ENCODE measurements around the gene SAG.
"Not testable (repeated sequence)": the region's sequence is repeated elsewhere in the genome, so short reads cannot be mapped to it uniquely, and the experiment has no call there.

Gene SAG

GRCh38 chr2:233334915-233335314 is 27.3 kb downstream of the SAG start:
- DNase-seq = no peak

DNA sequence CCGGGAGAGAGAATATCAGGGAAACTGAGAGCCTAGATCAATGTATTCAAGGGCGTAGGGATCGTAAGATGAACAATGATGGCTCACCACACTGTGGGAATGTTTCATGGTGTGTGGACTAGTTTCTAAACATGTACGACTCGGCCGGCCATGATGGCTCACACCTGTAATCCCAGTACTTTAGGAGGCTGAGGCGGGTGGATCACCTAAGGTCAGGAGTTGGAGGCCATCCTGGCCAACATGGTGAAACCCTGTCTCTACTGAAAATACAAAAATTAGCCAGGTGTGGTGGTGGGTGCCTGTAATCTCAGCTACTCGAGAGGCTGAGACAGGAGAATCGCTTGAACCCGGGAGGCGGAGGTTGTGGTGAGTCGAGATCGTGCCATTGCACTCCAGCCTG is 28.5 kb downstream of the SAG start:
- DNase-seq = not testable (repeated sequence)

GRCh38 chr2:233336541-233336940 is 28.9 kb downstream of the SAG start:
- no peak for DNase-seq

GRCh38 chr2:233338046-233338445 is 30.4 kb downstream of the SAG start:
- DNase-seq = no peak

- DNase-seq = no peak
Measured at GRCh38 chr2:233338812-233339368, 31.3 kb downstream of the SAG start.

DNA sequence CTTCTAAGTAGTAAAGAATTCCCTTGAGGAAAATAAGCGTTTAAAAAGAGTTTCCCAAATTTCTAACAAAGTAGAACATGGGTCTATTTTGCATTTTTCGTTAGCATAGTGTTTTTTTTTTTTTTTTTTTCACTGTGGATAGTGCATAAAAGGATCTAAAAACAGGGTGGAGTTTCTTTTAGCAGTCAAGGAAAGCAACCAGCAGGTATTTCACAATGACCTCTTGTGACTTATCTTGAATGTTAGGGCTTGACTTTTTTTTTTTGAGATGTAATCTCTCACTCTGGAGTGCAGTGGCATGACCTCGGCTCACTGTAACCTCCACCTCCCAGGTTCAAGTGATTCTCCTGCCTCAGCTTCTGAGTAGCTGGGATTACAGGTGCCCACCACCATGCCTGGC is 31.8 kb downstream of the SAG start:
- no peak for DNase-seq

GRCh38 chr2:233341296-233341695 is 33.7 kb downstream of the SAG start:
- no peak for DNase-seq

DNA sequence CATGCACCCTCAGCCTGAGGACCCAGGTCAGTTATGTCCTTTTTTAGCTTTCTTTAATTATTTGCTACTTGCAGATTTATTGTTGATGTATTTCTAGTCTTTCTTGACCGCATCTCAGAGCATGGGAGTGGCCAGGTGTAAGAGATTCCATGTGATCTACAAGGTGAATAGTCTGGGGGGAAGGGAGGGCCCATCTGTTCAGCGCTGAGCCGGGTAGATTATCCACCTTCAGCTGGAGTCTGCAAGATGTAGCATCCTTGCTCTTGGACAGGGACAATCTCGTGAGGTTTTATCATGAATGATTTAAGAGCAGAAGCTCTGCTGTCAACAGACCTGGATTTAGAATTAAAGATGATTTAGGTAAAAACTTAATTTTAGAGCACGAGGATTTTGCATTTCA is 34.7 kb downstream of the SAG start:
- DNase-seq = no peak

DNA sequence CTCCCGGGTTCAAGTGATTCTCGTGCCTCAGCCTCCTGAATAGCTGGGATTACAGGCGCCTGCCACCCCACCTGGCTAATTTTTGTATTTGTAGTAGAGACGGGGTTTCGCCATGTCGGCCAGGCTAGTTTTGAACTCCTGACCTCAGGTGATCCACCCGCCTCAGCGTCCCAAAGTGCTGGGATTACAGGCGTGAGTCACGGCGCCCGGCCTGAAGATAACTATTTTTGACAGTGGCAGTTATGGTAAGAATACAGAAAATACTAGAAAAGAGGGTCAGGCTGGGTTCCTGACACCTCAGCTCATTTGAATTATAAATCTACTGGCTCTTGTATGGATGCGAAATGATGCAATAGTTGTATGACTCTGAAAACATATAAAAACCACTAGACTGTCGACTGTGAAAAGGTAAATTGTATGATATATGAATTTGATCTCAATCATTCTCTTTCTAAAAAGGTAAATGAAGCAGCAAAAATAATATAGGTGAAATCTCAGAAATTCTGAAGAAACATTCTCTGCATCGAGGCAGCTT is 35.6 kb downstream of the SAG start:
- no peak for DNase-seq

- no peak for DNase-seq
Measured at GRCh38 chr2:233346376-233346775, 38.8 kb downstream of the SAG start.

GRCh38 chr2:233346930-233347329 is 39.3 kb downstream of the SAG start:
- no peak for DNase-seq

DNA sequence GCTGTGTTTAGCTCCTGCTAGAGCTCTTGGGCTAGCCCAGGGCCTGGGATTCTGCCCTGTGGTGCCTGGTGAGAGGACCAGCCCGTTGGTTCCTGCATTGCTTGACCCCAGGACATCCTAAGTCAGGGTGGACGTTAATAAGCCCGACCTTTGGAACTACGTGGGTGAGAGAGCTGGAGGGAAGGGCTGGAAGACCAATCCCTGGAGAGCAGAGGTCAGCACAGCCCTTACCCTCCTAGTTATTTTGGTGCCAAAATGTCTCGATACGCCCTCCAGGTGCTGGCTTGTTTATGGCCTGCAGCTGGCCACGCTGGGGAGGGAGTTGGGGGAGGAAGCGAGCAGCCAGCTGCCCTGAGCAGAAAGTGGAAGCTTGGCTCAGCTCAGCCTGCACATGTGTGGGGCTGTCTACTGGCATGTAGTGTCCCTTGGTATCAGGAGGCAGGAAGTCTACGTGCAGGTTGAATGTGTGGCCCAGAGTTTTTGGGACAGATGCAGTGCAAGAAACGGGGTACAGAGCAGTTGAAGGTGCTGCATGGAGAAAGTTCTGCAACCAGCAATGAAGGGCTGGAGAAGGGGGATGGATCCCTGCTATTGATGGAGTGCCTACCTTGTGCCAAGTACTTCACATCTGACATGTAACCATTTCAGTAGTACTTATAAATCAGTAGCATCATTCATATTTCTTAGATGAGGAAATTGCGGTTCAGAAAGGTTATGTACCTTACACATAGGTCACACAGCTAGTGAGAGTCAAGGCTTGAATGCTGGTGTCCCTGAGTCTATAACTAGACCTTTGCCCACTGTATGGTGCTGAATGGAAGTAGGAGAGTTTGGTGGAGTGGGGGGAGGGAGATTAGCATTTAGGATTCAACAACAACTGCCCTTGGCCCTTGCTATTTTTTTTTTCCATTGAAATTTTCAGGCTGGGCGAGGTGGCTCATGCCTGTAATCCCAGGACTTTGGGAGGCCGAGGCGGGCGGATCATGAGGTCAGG is 41.7 kb downstream of the SAG start:
- no peak for DNase-seq

GRCh38 chr2:233350708-233351107 is 43.1 kb downstream of the SAG start:
- DNase-seq = no peak

DNA sequence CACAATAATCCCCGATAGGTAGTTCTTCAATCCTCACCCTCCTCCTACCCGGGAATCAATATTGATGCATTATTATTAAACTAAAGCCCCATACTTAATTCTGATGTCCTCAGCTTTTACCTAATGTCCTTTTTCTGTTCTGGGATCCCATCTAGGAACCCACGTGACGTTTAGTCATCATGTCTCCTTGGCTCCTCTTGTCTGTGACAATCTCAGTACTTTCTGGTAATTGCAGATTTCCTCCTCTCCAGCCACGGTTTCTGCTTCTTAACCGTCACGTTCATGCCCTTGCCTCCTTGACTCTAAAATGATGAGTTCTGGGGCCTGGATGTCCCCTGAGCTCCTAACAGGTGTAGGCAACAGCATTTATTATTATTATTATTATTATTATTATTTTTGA is 43.8 kb downstream of the SAG start:
- no peak for DNase-seq

DNA sequence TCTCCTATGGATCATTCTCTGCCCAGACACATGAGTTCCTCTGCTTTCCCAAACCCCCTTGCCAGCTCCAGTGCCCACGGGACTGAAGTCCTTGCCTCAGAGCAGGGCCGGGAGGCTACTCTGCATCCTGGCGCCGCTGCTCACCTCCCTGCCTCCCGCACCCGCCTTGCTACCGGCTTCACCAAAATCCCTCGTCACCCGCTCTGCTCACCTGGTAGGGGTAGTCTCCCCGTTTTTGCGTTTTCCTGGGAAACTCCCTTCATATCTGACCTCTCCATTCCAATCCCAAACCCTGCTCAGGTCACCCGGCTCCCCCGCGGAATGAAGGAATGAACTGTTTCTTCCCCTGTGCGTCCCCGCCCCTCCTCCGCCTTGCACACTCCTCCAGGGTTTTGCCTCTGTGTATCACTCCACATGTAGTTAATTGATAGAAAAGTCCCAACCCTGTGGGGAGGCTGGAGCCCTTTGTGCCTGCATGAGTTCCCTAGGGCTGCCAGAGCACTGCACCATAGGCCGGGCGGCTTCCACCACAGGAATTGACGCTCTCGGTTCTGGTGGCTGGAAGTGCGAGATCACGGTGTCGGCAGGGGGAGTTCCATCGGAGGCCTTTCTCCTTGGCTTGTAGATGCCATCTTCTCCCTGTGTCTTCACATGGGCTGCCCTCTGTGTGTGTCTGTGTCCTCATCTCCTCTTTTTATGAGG is 44.7 kb downstream of the SAG start:
- no peak for DNase-seq

DNA sequence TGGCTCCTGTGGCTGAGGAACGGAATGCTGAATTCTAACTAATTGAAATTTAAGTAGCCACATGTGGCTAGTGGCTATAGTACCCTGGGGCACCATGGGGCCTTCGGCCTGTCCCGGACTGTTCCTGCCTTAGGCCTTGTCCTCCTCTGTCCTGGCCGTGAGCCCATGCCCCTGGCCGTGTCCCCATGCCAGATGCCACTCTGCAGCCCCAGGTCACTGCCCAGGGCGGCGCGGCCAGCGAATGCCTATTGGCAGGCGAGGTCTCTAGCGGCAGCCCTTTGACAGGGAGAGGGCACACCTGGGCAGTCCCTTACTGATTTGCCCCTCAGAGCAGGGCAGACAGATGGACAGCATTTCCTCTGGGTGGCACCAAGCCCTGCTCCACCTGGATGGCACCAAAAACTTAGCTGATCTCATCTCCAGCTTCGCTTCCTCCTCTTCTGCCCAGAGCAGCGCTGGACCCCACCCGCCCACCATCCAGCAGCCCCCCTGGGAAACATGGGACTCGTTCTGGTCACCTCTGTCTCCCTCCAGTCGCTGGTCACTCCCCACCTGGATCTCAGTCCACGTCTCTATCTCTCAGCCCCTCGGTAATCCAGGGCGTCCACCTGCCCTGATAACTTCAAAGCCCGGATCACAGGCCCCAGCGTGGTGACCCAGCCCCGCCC is 45.6 kb downstream of the SAG start:
- DNase-seq = no peak

DNA sequence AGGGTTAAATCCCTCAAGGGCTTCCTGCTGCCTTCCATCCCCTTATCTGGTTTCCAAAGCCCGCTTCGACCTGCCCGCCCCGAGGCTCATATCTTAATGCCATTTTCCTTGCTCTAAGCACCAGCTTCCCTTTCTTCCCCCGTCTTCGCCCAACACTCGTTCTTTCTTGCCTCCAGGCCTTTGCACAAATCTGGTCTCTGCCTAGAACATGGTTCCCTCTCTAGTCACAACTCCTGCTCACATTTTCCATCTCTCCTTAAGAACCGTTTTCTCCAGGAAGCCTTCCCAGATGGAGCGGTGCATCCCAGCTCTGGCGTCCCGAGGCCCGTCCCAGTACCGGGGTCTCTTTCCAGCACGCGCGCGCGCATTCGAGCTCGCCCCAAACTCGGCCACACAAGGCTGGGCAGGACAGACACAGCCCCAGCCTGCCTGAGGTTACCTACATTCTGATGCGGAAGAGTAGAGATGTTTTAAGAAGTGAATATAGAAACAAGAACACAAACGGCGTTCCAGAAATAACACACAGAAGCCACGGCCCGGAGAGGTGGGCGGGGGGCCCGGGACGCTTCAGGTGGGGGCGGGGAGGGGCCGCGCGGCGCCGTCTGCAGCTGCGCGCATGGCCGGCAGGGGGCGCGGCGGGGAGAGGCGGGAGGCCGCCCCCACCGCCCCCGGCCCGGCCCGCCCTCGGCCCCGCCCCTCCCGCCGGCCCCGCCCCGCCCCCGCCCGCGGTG is 46.3 kb downstream of the SAG start, which contains the start of gene DGKD:
DGKD (plus strand) TSS at position 726 of the 731 bp plus-strand sequence. CDS start 25 bp downstream, outside the sequence.
- DNase-seq = no peak

- peak; percentile 6 for DNase-seq
Measured at GRCh38 chr2:233354500-233354924, 46.9 kb downstream of the SAG start.

DNA sequence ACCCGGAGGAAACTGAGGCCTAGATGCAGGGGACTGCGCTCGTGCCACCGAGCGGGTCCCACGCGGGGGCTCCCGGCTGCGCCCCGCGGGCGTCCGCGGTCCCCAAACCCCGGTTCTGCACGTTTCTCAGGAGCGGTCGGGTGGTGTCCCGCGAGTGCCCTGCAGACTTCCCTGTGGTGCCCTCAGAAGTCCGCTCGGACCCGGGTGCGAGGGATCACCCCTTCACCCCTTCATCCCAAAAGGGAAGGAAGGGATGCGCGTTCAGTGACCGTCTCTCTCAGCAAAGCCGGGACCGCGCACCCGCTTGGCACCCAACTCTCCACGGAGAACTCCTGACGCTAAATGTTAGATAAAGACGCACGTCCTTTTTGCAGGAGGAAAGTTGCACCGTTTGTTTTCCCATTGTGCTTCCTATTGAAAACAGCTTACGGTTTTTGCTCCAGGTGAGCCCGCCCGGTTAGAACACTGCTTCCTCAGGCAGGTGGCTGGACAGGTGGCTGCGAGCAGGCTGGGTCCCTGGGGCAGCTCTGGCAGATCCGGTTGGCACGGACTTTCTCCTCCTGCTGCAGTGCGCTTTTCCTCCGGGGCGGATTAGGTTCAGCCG is 47.5 kb downstream of the SAG start:
- no peak for DNase-seq

DNA sequence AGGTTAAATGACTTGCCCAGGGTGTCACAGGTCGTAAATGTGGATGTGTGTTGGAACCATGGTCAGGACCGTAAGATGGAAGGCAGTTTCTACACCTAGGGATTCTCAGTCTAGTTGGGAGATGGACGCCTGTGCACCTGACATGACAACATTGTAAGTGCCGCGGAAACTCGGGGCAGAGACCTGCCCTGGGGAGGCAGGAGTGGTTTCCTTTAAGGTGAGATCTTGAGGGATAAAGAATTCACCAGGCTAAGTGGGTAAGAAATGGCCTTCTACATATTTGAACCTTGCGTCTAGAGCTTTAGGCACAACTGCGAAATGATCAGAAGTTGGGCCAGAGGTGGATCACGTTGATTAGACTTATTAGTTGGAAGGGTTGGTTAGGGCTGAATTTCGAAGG is 48.3 kb downstream of the SAG start:
- no peak for DNase-seq

DNA sequence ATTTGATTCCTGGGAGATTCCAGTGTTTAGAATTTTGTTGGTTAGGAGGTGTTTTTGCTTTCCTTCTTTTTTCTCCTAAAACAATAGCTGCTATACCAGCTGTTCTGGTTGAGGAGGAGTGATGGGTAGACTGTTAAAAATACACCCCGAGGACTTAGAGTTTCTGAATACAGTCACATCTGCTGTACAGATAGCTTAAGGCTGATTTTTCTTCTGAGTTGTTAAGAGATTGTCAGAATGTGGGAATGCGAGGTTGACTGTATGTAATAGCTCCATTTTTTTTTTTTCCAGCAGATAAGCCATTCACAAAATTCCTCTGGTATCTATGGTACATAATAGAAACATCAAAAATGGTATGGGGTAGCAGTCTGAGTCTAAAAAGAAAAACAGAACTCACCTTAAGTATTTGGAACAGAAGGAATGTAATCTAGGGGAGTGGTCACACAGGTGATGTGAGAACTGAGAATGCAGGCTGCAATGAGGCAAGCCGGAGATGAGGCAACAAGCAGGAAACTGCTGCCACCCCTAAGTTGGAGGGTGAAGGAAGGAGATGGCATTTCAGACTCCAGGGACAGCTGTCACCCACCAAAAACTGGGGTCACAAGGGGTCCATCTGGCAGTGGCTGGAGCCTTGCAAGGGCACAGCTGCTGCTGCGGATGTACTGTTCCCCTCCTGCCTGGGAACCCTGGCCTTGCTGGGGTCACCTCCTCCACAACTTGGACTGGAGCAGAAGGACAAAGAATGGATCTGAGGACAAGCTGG is 49.1 kb downstream of the SAG start:
- no peak for DNase-seq
